Endothelial cell of umbilical vein (primary cell): ENCODE measurements around the gene GALT. TPM values are rescaled to one million over a fixed set of nuclear protein-coding genes. Genes with fewer than 3 reads are reported as not detected.

ENCODE experiments used
- BruUV-seq: library from RNA; stranded (reverse); fragments of 400-500 nt; replicated peaks from 2 replicates; lab custom pipeline; 2021; lab: Mats Ljungman, UMichigan
- CTCF ChIA-PET: fragments of 300-600, 350-600 bp; sonication (Branson Sonifier 250); formaldehyde crosslinking; loops from one replicate; lab custom pipeline; 2021; ENCODE audit warnings: antibody characterized with exemption, inconsistent platforms; lab: Charles Lee
- POLR2A ChIA-PET: fragments of 300-600, 350-600 bp; sonication (Branson Sonifier 250); formaldehyde crosslinking; loops from one replicate; lab custom pipeline; 2021; ENCODE audit warnings: antibody characterized with exemption, inconsistent platforms; lab: Charles Lee
- DNase-seq: peaks from one replicate; pipeline ENCODE4 v3.0.0-alpha.2; 2011; ENCODE audit warnings: low read depth, low spot score
- FAIRE-seq: peaks from 2 replicates; lab custom pipeline; 2011; peaks lifted over from hg19 to GRCh38; lab: Jason Lieb, UNC
- H2AFZ ChIP-seq: 2 replicates; pipeline ENCODE4 v1.6.0; 2012; ENCODE audit warnings: low read depth, low read length, control low read depth, inconsistent platforms
- H3K27ac ChIP-seq: 2 replicates; pipeline ENCODE4 v1.5.1; 2011; ENCODE audit warnings: low read depth, mild to moderate bottlenecking, control low read depth, low read length, moderate library complexity; ENCODE audit not compliant: insufficient read depth
- H3K27me3 ChIP-seq, 2 experiments: 2 replicates each; pipeline versions ENCODE4 v1.6.0 to v1.6.1; 2011; ENCODE audit warnings: low read length in 2 of 2, mixed read lengths in 1 of 2; ENCODE audit not compliant: control insufficient read depth in 2 of 2, insufficient read depth in 2 of 2
- H3K36me3 ChIP-seq, 2 experiments: 2 replicates in 1 of 2; 3 replicates in 1 of 2; pipeline ENCODE4 v1.5.1; 2011; ENCODE audit warnings: low read length in 2 of 2, mild to moderate bottlenecking in 1 of 2, moderate library complexity in 1 of 2; ENCODE audit not compliant: control insufficient read depth in 2 of 2, insufficient read depth in 2 of 2; ENCODE audit errors: extremely low read depth in 1 of 2
- H3K4me1 ChIP-seq: 3 replicates; pipeline ENCODE4 v1.5.1; 2011; ENCODE audit warnings: mild to moderate bottlenecking, low read length; ENCODE audit not compliant: control insufficient read depth, insufficient read depth; ENCODE audit errors: extremely low read depth
- H3K4me2 ChIP-seq: 2 replicates; pipeline ENCODE4 v1.6.1; 2011; ENCODE audit warnings: low read length, control low read depth, mixed read lengths; ENCODE audit not compliant: insufficient read depth
- H3K4me3 ChIP-seq, 3 experiments: fragments of 200-600 bp in 1 of 3; sonication (generic), shearing (Covaris generic) in 1 of 3; replicated peaks in 1 of 3; 2 replicates each; pipeline ENCODE4 v1.5.1; 2011 to 2016; ENCODE audit warnings: control low read depth in 3 of 3, low read length in 3 of 3, mild to moderate bottlenecking in 2 of 3, inconsistent platforms in 1 of 3, low read depth in 1 of 3, moderate library complexity in 1 of 3; ENCODE audit not compliant: insufficient read depth in 1 of 3
- H3K79me2 ChIP-seq: 2 replicates; pipeline ENCODE4 v1.6.0; 2012; ENCODE audit warnings: low read length, inconsistent platforms; ENCODE audit not compliant: control insufficient read depth, insufficient read depth
- H3K9ac ChIP-seq: replicated peaks from 2 replicates; pipeline ENCODE3; 2011; ENCODE audit warnings: low read length, control low read depth; ENCODE audit not compliant: insufficient read depth; ENCODE audit errors: extremely low read depth
- H3K9me1 ChIP-seq: replicated peaks from 3 replicates; pipeline ENCODE4 v1.6.0; 2011; ENCODE audit warnings: mild to moderate bottlenecking, low read length; ENCODE audit not compliant: control insufficient read depth, insufficient read depth; ENCODE audit errors: extremely low read depth
- H3K9me3 ChIP-seq: replicated peaks from 2 replicates; pipeline ENCODE4 v1.5.1; 2012; ENCODE audit warnings: low read length, inconsistent platforms; ENCODE audit not compliant: control insufficient read depth, insufficient read depth
- H4K20me1 ChIP-seq: replicated peaks from 2 replicates; pipeline ENCODE3; 2011; ENCODE audit warnings: mild to moderate bottlenecking, low read length; ENCODE audit not compliant: control insufficient read depth, insufficient read depth; ENCODE audit errors: extremely low read depth
- EZH2 ChIP-seq: IDR thresholded peaks from 2 replicates; pipeline ENCODE4 v1.6.1; 2012; ENCODE audit warnings: borderline replicate concordance, low read depth, mild to moderate bottlenecking, moderate library complexity, low read length, inconsistent platforms; ENCODE audit not compliant: severe bottlenecking
- FOS ChIP-seq: IDR thresholded peaks from 2 replicates; pipeline ENCODE4 v1.6.1; 2011; ENCODE audit warnings: mild to moderate bottlenecking, low read length, moderate library complexity, borderline replicate concordance; ENCODE audit not compliant: insufficient read depth
- GATA2 ChIP-seq: IDR thresholded peaks from 2 replicates; pipeline ENCODE4 v1.7.0; 2011; ENCODE audit warnings: low read depth, mild to moderate bottlenecking, moderate library complexity, mixed read lengths, low read length; ENCODE audit not compliant: insufficient read length, insufficient read depth
- JUN ChIP-seq: IDR thresholded peaks from 2 replicates; pipeline ENCODE4 v1.6.1; 2011; ENCODE audit warnings: borderline replicate concordance, low read depth; ENCODE audit not compliant: insufficient read length, insufficient read depth
- MYC ChIP-seq: IDR thresholded peaks from one replicate; pipeline ENCODE4 v1.6.1; 2011; ENCODE audit warnings: mild to moderate bottlenecking, low read depth, low read length
- POLR2A ChIP-seq: IDR thresholded peaks from 2 replicates; pipeline ENCODE4 v1.6.1; 2012; ENCODE audit warnings: low read depth, mild to moderate bottlenecking, control low read depth, low read length
- POLR2AphosphoS5 ChIP-seq: IDR thresholded peaks from 2 replicates; pipeline ENCODE4 v1.6.1; 2012; ENCODE audit warnings: low read depth, mild to moderate bottlenecking, control low read depth, low read length, moderate library complexity; ENCODE audit not compliant: insufficient read depth
- dilution Hi-C: fragments of 300-500 bp; cut with MboI; formaldehyde crosslinking; loops from one replicate; pipeline ENCODE4 v1.15.0; 2019; ENCODE audit warnings: low sequenced_read_pairs; ENCODE audit not compliant: extremely low pct_ligation_motif_present
- intact Hi-C: fragments of 100-400 bp; cut with micrococcal nuclease; formaldehyde crosslinking; loops from one replicate; pipeline ENCODE4 v1.10.0; 2022
- polyA plus RNA-seq, 4 experiments: library from polyadenylated mRNA; depleted of rRNA in 3 of 4; stranded (reverse) in 3 of 4; unstranded in 1 of 4; fragments of >200 nt; gene quantifications; 2 replicates each; pipeline versions ENCODE4 v1.2.1 to v1.2.3, GENCODE V29; 2011 to 2012; ENCODE audit warnings: missing spikeins in 1 of 4
- total RNA-seq: library from RNA; stranded (reverse); gene quantifications from 2 replicates; pipeline ENCODE4 v1.2.3, GENCODE V29; 2021
- TF ChIP-seq, protein P1 (sequence below): IDR thresholded peaks from 2 replicates; pipeline ENCODE4 v1.6.1; 2011; ENCODE audit not compliant: insufficient read depth, insufficient read length
- TF ChIP-seq, protein P2 (sequence below), 2 donors: IDR thresholded peaks; 1 replicate in 1 of 2; 2 replicates in 1 of 2; pipeline ENCODE4 v1.5.1; 2011; ENCODE audit warnings: low read length in 2 of 2, mild to moderate bottlenecking in 2 of 2, moderate library complexity in 2 of 2, control low read depth in 1 of 2, inconsistent platforms in 1 of 2, low read depth in 1 of 2; ENCODE audit not compliant: insufficient read depth in 1 of 2; ENCODE audit errors: extremely low read depth in 1 of 2

Gene GALT
- total and polyA plus RNA-seq, 2 donors (not counting 3 experiments of a cell fraction or from before 2014, with no cell fraction given): 36.6 to 58.5 TPM

DNA sequence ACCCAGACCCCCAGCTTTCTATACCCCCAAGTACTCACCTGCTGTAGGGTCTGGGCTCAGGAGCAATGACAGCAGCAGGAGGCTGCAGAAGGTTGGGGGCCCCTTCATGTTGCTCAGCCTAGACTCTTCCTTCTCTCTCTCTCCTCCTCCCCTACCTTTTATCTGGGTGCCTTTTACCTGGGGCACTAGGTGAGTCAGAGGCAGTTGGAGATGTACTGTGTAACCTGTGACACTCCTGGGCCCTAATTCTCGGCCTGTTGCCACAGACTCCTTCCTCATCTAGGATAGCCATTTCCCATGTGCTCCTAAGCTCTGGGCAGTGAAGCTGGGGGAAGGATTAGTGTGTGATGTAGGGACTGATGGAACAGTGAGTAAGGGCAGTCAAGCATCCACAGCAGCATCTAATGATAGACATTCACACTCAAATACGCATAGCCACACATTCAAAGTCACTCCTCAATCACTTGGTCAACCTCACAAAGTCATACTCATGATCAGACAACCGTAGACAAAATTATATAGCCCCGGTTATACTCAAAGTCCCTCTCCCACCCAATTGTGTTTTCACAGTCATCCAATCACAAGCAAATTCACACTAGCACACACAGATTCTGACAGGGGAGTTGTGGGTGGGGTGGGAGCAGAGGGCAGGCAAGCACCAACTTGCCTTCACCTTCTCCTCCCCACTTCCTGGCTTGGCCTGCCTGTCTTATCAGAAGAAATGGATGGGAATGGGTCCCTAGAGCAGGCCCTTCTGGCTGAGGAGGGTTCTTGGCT is 16.2 kb downstream of the GALT start, which contains the start of gene CCL27:
CCL27 (minus strand) TSS at position 132 of the 777 bp plus-strand sequence; CDS start at position 108, 24 bp downstream.
- Histone ChIP-seq H2AFZ (no peak within 1 kb of the TSS), H3K9me1 (no peaks in the 10 kb centered on the region), H3K9me3 (no peaks in the 10 kb centered on the region), H3K4me3 (no peak within 1 kb of the TSS), H3K4me2 (no peak within 1 kb of the TSS), H4K20me1 (no peaks in the 10 kb centered on the region), H3K79me2 (no peaks in the 10 kb centered on the region), H3K27ac (no peak within 1 kb of the TSS), H3K27me3 (no peaks in the 10 kb centered on the region), H3K4me1 (peaks cover 5% of the 10 kb centered on the region), H3K36me3 (no peaks in the 10 kb centered on the region), H3K9ac (no peak within 1 kb of the TSS)
- ChIA-PET POLR2A (no interaction called here), CTCF (interaction anchor here (0.6 to 1.5 kb wide), 4 partner anchors 12 to 40 kb away, joined by 3 to 9 read pairs (median 4); partner anchors contain the start of gene GALT)
- FAIRE-seq: no peak
- TF ChIP-seq POLR2A (no peak), MYC (no peak), FOS (no peak), EZH2 (no peak), GATA2 (no peak), POLR2AphosphoS5 (no peak), JUN (no peak)
- TF ChIP-seq, protein P1, sequence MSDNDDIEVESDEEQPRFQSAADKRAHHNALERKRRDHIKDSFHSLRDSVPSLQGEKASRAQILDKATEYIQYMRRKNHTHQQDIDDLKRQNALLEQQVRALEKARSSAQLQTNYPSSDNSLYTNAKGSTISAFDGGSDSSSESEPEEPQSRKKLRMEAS: no peak
- TF ChIP-seq, protein P2, sequence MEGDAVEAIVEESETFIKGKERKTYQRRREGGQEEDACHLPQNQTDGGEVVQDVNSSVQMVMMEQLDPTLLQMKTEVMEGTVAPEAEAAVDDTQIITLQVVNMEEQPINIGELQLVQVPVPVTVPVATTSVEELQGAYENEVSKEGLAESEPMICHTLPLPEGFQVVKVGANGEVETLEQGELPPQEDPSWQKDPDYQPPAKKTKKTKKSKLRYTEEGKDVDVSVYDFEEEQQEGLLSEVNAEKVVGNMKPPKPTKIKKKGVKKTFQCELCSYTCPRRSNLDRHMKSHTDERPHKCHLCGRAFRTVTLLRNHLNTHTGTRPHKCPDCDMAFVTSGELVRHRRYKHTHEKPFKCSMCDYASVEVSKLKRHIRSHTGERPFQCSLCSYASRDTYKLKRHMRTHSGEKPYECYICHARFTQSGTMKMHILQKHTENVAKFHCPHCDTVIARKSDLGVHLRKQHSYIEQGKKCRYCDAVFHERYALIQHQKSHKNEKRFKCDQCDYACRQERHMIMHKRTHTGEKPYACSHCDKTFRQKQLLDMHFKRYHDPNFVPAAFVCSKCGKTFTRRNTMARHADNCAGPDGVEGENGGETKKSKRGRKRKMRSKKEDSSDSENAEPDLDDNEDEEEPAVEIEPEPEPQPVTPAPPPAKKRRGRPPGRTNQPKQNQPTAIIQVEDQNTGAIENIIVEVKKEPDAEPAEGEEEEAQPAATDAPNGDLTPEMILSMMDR (IDR thresholded peaks at IDR 0.05; ENCODE audit: extremely low read depth in 1 of 2, insufficient read depth in 1 of 2, low read depth in 1 of 2, low read length in 2 of 2): no peak
- intact Hi-C loops (no loop called here), dilution Hi-C loops (no loop called here)
- no peak for DNase-seq
- BruUV-seq: no TSS peak
